GM23338 (cell line): ENCODE results near the gene MID1. TPM values are rescaled to one million over a fixed set of nuclear protein-coding genes. Genes with fewer than 3 reads are reported as not detected.

Source experiments
- ATAC-seq: fragments of 200-7000 bp; cut with Tn5 transposase; 3 replicates; pipeline ENCODE4 v1.9.1; 2020
- DNase-seq: peaks from one replicate; pipeline ENCODE4 v3.0.0-alpha.2; 2015; ENCODE audit warnings: low spot score
- H2AFZ ChIP-seq: fragments of 200-600 bp; sonication (generic); 2 replicates; pipeline ENCODE4 v1.8.0; 2016; ENCODE audit warnings: antibody characterized with exemption, mild to moderate bottlenecking, moderate library complexity
- H3F3A ChIP-seq: fragments of 200-600 bp; sonication (generic); replicated peaks from 2 replicates; pipeline ENCODE4 v1.8.0; 2017; ENCODE audit warnings: antibody characterized with exemption, mixed run types, low read depth
- H3K27ac ChIP-seq: fragments of 200-600 bp; sonication (generic); 2 replicates; pipeline ENCODE4 v1.6.1; 2016; ENCODE audit warnings: low read depth
- H3K27me3 ChIP-seq: fragments of 200-600 bp; sonication (generic); 2 replicates; pipeline ENCODE4 v1.8.0; 2016; ENCODE audit warnings: mild to moderate bottlenecking, mixed run types, moderate library complexity; ENCODE audit not compliant: insufficient read depth
- H3K36me3 ChIP-seq: fragments of 200-600 bp; sonication (generic); 2 replicates; pipeline ENCODE4 v1.8.0; 2016; ENCODE audit warnings: mild to moderate bottlenecking; ENCODE audit not compliant: insufficient read depth
- H3K4me1 ChIP-seq: fragments of 200-600 bp; sonication (generic); 2 replicates; pipeline ENCODE4 v1.8.0; 2016; ENCODE audit warnings: mild to moderate bottlenecking, moderate library complexity; ENCODE audit not compliant: insufficient read depth
- H3K4me2 ChIP-seq: fragments of 200-600 bp; sonication (generic); 2 replicates; pipeline ENCODE4 v1.7.1; 2017; ENCODE audit warnings: mixed run types
- H3K4me3 ChIP-seq: fragments of 200-600 bp; sonication (generic); 2 replicates; pipeline ENCODE4 v1.6.1; 2016; ENCODE audit warnings: mixed run types
- H3K79me2 ChIP-seq: fragments of 200-600 bp; sonication (generic); replicated peaks from 2 replicates; pipeline ENCODE4 v1.8.0; 2017; ENCODE audit warnings: mild to moderate bottlenecking; ENCODE audit not compliant: insufficient read depth
- H3K9me2 ChIP-seq: fragments of 200-600 bp; sonication (generic); 2 replicates; pipeline ENCODE4 v1.8.0; 2017; ENCODE audit not compliant: insufficient read depth
- H4K20me1 ChIP-seq: fragments of 200-600 bp; sonication (generic); replicated peaks from 2 replicates; pipeline ENCODE4 v1.8.0; 2017; ENCODE audit warnings: mild to moderate bottlenecking; ENCODE audit not compliant: insufficient read depth
- H3K27ac Mint-ChIP-seq: 2 replicates; pipeline ENCODE4 v1.8.0; 2020; ENCODE audit warnings: inconsistent platforms, mild to moderate bottlenecking, moderate library complexity, mixed read lengths
- H3K27me3 Mint-ChIP-seq: 3 replicates; pipeline ENCODE4 v1.8.0; 2022; ENCODE audit warnings: low read depth, mild to moderate bottlenecking, moderate library complexity, mixed read lengths, inconsistent platforms; ENCODE audit not compliant: insufficient read depth, poor library complexity
- H3K36me3 Mint-ChIP-seq: 3 replicates; pipeline ENCODE4 v1.8.0; 2021; ENCODE audit warnings: low read depth, mild to moderate bottlenecking, inconsistent platforms, moderate library complexity, mixed read lengths
- H3K4me1 Mint-ChIP-seq: 3 replicates; pipeline ENCODE4 v1.8.0; 2020; ENCODE audit warnings: mild to moderate bottlenecking, inconsistent platforms, mixed read lengths
- H3K4me3 Mint-ChIP-seq: 3 replicates; pipeline ENCODE4 v1.8.0; 2021; ENCODE audit warnings: moderate library complexity, mild to moderate bottlenecking, inconsistent platforms, mixed read lengths
- H3K9me3 Mint-ChIP-seq: 3 replicates; pipeline ENCODE4 v1.8.0; 2020; ENCODE audit warnings: moderate library complexity, mild to moderate bottlenecking, inconsistent platforms, mixed read lengths
- CREB1 ChIP-seq: fragments of 250-450 bp; sonication (Bioruptor Pico); IDR thresholded peaks from 2 replicates; pipeline ENCODE4 v1.5.0; 2020; ENCODE audit warnings: low read depth, mild to moderate bottlenecking, moderate library complexity
- EZH2 ChIP-seq: fragments of 200-600 bp; sonication (generic); IDR thresholded peaks from one replicate; pipeline ENCODE4 v1.8.0; 2017; ENCODE audit warnings: antibody characterized with exemption, mild to moderate bottlenecking, low read depth; ENCODE audit not compliant: unreplicated experiment
- EZH2phosphoT487 ChIP-seq: fragments of 200-600 bp; sonication (generic); IDR thresholded peaks from one replicate; pipeline ENCODE4 v1.8.1; 2018; ENCODE audit warnings: antibody characterized with exemption; ENCODE audit not compliant: unreplicated experiment
- NANOG ChIP-seq: IDR thresholded peaks from 2 replicates; pipeline ENCODE4 v1.6.1; 2016; ENCODE audit warnings: antibody characterized with exemption, borderline replicate concordance
- POLR2AphosphoS5 ChIP-seq: IDR thresholded peaks from 2 replicates; pipeline ENCODE4 v1.6.1; 2016; ENCODE audit warnings: antibody characterized with exemption, low read depth
- polyA plus RNA-seq: library from polyadenylated mRNA; unstranded; fragments of >200 nt; fragmentation: Nextera tagmentation; extraction: Ambion mirVana; gene quantifications from 2 replicates; pipeline ENCODE4 v1.2.1, GENCODE V29; 2016
- total RNA-seq: library from RNA; depleted of rRNA; stranded (reverse); fragments of >200 nt; shearing (Covaris generic); gene quantifications from 2 replicates; pipeline ENCODE4 v1.2.3, GENCODE V29; 2014
- TF ChIP-seq, protein P1 (sequence below), 2 experiments: fragments of 200-600 bp in 1 of 2; sonication (generic) in 1 of 2; conservative IDR thresholded peaks; 2 replicates each; pipeline versions ENCODE4 v1.5.1 to v1.6.1; 2016 to 2017; ENCODE audit warnings: antibody characterized with exemption in 2 of 2, low read depth in 2 of 2, mild to moderate bottlenecking in 2 of 2, moderate library complexity in 1 of 2
- TF ChIP-seq, protein P2 (sequence below): fragments of 250-450 bp; sonication (Bioruptor Pico); IDR thresholded peaks from 2 replicates; pipeline ENCODE4 v1.5.0; 2020; ENCODE audit warnings: mild to moderate bottlenecking, moderate library complexity

MID1 gene
- total and polyA plus RNA-seq, 2 experiments from 2014 or later = 27.2 to 39.3 TPM

DNA sequence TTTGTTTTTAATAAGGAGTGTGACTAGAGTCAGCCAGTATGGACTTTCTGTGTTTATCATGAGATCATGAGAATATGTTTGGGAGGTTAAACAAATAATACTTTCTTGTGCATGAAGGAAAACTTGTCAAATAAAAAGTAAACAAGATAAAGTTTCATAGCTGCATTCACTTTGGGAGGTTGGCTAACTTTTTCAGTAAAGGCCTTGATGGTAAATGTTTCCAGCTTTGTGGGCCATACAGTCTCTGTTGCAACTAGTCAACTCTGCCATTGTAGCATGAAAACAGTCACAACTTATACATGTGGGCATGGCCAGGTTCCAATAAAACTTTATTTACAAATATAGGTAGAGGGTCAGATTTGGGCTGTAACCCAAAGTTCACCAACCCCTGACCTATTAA is 150.4 kb downstream of the MID1 start:
- peaks cover 51% of the 10 kb centered on the region for H3K36me3 Mint-ChIP-seq
- H3K9me2 ChIP-seq = no peaks in the 10 kb centered on the region
- no peaks in the 10 kb centered on the region for H3K4me1 ChIP-seq
- H3K4me3 Mint-ChIP-seq = no peak overlapping the region
- no peaks in the 10 kb centered on the region for H4K20me1 ChIP-seq
- H3K27ac Mint-ChIP-seq = no peak overlapping the region
- H3K4me2 ChIP-seq = no peak overlapping the region
- no peaks in the 10 kb centered on the region for H3F3A ChIP-seq
- ATAC-seq (no peak), DNase-seq (no peak)
- peaks cover 3% of the 10 kb centered on the region; the same call in 1 of the 3 replicates for H3K4me1 Mint-ChIP-seq
- no peaks in the 10 kb centered on the region for H3K27me3 ChIP-seq
- H3K36me3 ChIP-seq = peaks cover 2% of the 10 kb centered on the region; the same call in 1 of the 2 replicates
- no peak overlapping the region for H2AFZ ChIP-seq
- no peak for TF ChIP-seq EZH2phosphoT487
- TF ChIP-seq, protein P1, sequence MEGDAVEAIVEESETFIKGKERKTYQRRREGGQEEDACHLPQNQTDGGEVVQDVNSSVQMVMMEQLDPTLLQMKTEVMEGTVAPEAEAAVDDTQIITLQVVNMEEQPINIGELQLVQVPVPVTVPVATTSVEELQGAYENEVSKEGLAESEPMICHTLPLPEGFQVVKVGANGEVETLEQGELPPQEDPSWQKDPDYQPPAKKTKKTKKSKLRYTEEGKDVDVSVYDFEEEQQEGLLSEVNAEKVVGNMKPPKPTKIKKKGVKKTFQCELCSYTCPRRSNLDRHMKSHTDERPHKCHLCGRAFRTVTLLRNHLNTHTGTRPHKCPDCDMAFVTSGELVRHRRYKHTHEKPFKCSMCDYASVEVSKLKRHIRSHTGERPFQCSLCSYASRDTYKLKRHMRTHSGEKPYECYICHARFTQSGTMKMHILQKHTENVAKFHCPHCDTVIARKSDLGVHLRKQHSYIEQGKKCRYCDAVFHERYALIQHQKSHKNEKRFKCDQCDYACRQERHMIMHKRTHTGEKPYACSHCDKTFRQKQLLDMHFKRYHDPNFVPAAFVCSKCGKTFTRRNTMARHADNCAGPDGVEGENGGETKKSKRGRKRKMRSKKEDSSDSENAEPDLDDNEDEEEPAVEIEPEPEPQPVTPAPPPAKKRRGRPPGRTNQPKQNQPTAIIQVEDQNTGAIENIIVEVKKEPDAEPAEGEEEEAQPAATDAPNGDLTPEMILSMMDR (conservative IDR thresholded peaks at IDR 0.05; ENCODE audit: low read depth in 2 of 2) = no peak
- no peaks in the 10 kb centered on the region for H3K9me3 Mint-ChIP-seq
- H3K79me2 ChIP-seq = no peaks in the 10 kb centered on the region
- H3K27me3 Mint-ChIP-seq = no peaks in the 10 kb centered on the region
- no peak overlapping the region for H3K4me3 ChIP-seq
- H3K27ac ChIP-seq = no peak overlapping the region

DNA sequence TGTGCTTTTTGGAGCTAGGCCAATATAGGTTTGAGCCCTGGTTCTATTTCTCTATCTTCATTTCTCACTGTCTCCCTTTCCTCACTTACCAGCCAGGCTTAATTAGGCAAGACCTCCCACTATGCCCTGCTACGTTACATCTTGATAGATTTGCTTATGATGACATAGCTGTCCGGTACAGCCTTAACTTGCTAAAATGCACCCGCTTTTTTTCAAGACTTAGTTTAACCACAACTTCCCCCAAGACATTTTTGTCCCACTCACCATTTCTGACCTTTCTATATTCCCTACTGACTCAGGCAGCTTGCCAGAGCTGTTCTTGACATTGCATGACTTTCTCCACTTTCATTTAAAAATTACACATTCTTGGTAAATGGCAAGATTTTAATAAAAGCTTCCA is 152.6 kb downstream of the MID1 start:
- Histone ChIP-seq H3K4me3 (no peak overlapping the region), H2AFZ (no peak overlapping the region), H3K27ac (no peak overlapping the region), H3K4me1 (no peaks in the 10 kb centered on the region), H3K36me3 (peaks cover 2% of the 10 kb centered on the region; the same call in 1 of the 2 replicates), H3K4me2 (no peak overlapping the region), H4K20me1 (no peaks in the 10 kb centered on the region), H3K27me3 (no peaks in the 10 kb centered on the region), H3K9me2 (no peaks in the 10 kb centered on the region), H3K79me2 (no peaks in the 10 kb centered on the region), H3F3A (no peaks in the 10 kb centered on the region)
- DNase-seq = no peak
- peaks cover 14% of the 10 kb centered on the region for H3K4me1 Mint-ChIP-seq
- no peak for ATAC-seq
- no peaks in the 10 kb centered on the region for H3K9me3 Mint-ChIP-seq
- no peak overlapping the region for H3K4me3 Mint-ChIP-seq
- H3K36me3 Mint-ChIP-seq = peaks cover 39% of the 10 kb centered on the region
- H3K27me3 Mint-ChIP-seq = no peaks in the 10 kb centered on the region
- H3K27ac Mint-ChIP-seq = no peak overlapping the region; the same call in 1 of the 2 replicates
- TF ChIP-seq EZH2 (no peak), EZH2phosphoT487 (no peak), POLR2AphosphoS5 (no peak), NANOG (no peak), CREB1 (CRISPR knock-in tag) (no peak)
- TF ChIP-seq, protein P1 (conservative IDR thresholded peaks at IDR 0.05; ENCODE audit: low read depth in 2 of 2) = no peak
- TF ChIP-seq, protein P2, sequence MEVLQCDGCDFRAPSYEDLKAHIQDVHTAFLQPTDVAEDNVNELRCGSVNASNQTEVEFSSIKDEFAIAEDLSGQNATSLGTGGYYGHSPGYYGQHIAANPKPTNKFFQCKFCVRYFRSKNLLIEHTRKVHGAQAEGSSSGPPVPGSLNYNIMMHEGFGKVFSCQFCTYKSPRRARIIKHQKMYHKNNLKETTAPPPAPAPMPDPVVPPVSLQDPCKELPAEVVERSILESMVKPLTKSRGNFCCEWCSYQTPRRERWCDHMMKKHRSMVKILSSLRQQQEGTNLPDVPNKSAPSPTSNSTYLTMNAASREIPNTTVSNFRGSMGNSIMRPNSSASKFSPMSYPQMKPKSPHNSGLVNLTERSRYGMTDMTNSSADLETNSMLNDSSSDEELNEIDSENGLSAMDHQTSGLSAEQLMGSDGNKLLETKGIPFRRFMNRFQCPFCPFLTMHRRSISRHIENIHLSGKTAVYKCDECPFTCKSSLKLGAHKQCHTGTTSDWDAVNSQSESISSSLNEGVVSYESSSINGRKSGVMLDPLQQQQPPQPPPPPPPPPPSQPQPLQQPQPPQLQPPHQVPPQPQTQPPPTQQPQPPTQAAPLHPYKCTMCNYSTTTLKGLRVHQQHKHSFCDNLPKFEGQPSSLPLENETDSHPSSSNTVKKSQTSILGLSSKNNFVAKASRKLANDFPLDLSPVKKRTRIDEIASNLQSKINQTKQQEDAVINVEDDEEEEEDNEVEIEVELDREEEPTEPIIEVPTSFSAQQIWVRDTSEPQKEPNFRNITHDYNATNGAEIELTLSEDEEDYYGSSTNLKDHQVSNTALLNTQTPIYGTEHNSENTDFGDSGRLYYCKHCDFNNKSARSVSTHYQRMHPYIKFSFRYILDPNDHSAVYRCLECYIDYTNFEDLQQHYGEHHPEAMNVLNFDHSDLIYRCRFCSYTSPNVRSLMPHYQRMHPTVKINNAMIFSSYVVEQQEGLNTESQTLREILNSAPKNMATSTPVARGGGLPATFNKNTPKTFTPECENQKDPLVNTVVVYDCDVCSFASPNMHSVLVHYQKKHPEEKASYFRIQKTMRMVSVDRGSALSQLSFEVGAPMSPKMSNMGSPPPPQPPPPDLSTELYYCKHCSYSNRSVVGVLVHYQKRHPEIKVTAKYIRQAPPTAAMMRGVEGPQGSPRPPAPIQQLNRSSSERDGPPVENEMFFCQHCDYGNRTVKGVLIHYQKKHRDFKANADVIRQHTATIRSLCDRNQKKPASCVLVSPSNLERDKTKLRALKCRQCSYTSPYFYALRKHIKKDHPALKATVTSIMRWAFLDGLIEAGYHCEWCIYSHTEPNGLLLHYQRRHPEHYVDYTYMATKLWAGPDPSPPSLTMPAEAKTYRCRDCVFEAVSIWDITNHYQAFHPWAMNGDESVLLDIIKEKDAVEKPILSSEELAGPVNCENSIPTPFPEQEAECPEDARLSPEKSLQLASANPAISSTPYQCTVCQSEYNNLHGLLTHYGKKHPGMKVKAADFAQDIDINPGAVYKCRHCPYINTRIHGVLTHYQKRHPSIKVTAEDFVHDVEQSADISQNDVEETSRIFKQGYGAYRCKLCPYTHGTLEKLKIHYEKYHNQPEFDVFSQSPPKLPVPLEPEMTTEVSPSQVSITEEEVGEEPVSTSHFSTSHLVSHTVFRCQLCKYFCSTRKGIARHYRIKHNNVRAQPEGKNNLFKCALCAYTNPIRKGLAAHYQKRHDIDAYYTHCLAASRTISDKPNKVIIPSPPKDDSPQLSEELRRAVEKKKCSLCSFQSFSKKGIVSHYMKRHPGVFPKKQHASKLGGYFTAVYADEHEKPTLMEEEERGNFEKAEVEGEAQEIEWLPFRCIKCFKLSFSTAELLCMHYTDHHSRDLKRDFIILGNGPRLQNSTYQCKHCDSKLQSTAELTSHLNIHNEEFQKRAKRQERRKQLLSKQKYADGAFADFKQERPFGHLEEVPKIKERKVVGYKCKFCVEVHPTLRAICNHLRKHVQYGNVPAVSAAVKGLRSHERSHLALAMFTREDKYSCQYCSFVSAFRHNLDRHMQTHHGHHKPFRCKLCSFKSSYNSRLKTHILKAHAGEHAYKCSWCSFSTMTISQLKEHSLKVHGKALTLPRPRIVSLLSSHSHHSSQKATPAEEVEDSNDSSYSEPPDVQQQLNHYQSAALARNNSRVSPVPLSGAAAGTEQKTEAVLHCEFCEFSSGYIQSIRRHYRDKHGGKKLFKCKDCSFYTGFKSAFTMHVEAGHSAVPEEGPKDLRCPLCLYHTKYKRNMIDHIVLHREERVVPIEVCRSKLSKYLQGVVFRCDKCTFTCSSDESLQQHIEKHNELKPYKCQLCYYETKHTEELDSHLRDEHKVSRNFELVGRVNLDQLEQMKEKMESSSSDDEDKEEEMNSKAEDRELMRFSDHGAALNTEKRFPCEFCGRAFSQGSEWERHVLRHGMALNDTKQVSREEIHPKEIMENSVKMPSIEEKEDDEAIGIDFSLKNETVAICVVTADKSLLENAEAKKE (CRISPR knock-in tag) = no peak
